HG03135 (cell line): ENCODE data around the gene GPC5.
"Not testable (repeated sequence)": the region's sequence is repeated elsewhere in the genome, so short reads cannot be mapped to it uniquely, and the experiment has no call there.

Source experiments
- ATAC-seq: cut with Tn5 transposase; IDR thresholded peaks from one replicate; pipeline ENCODE4 v1.9.1; 2021; ENCODE audit warnings: mild to moderate bottlenecking, moderate library complexity; ENCODE audit not compliant: unreplicated experiment

The GPC5 gene

GRCh38 chr13:92677571-92677970 lies 1279.2 kb downstream of the GPC5 start:
- no peak for ATAC-seq

- ATAC-seq: no peak
These were observed 1281.2 kb downstream of the GPC5 start for GRCh38 chr13:92679602-92680001.

GRCh38 chr13:92681239-92681638 lies 1282.8 kb downstream of the GPC5 start:
- ATAC-seq: no peak

GRCh38 chr13:92682832-92683517 lies 1284.6 kb downstream of the GPC5 start:
- ATAC-seq: no peak

GRCh38 chr13:92694047-92694446 lies 1295.6 kb downstream of the GPC5 start:
- no peak for ATAC-seq

GRCh38 chr13:92695827-92696226 lies 1297.4 kb downstream of the GPC5 start:
- not testable (repeated sequence) for ATAC-seq

GRCh38 chr13:92716749-92717148 lies 1318.3 kb downstream of the GPC5 start:
- ATAC-seq: no peak

- ATAC-seq: no peak
These were observed 1319.4 kb downstream of the GPC5 start for GRCh38 chr13:92717857-92718256.

GRCh38 chr13:92719868-92720267 lies 1321.4 kb downstream of the GPC5 start:
- ATAC-seq: no peak

- ATAC-seq: no peak
These were observed 1323.2 kb downstream of the GPC5 start for GRCh38 chr13:92721620-92722019.

GRCh38 chr13:92727118-92727517 lies 1328.7 kb downstream of the GPC5 start:
- no peak for ATAC-seq

GRCh38 chr13:92734068-92734467 lies 1335.6 kb downstream of the GPC5 start:
- no peak for ATAC-seq

GRCh38 chr13:92734545-92734944 lies 1336.1 kb downstream of the GPC5 start:
- no peak for ATAC-seq

- no peak for ATAC-seq
These were observed 1337.5 kb downstream of the GPC5 start for GRCh38 chr13:92735909-92736308.

GRCh38 chr13:92739306-92739818 lies 1340.9 kb downstream of the GPC5 start:
- no peak for ATAC-seq

GRCh38 chr13:92743992-92744391 lies 1345.6 kb downstream of the GPC5 start:
- ATAC-seq: no peak

- ATAC-seq: no peak
These were observed 1346.8 kb downstream of the GPC5 start for GRCh38 chr13:92745258-92745657.

GRCh38 chr13:92752705-92753104 lies 1354.3 kb downstream of the GPC5 start:
- not testable (repeated sequence) for ATAC-seq

GRCh38 chr13:92761710-92762109 lies 1363.3 kb downstream of the GPC5 start:
- ATAC-seq: no peak

- no peak for ATAC-seq
These were observed 1369.0 kb downstream of the GPC5 start for GRCh38 chr13:92767468-92767867.

- ATAC-seq: no peak
These were observed 1370.2 kb downstream of the GPC5 start for GRCh38 chr13:92768602-92769001.

- ATAC-seq: no peak
These were observed 1370.6 kb downstream of the GPC5 start for GRCh38 chr13:92769046-92769445.

GRCh38 chr13:92775658-92776057 lies 1377.2 kb downstream of the GPC5 start:
- ATAC-seq: no peak
